HL-60 (cell line): Measurements from ENCODE around the gene TECTB.

ENCODE experiments used
- DNase-seq, 2 experiments: peaks; one replicate each; pipeline ENCODE4 v3.0.0-alpha.2; 2010 to 2020; ENCODE audit warnings: low read depth in 1 of 2, low spot score in 1 of 2
- H3K27ac ChIP-seq: fragments of 250-450 bp; sonication (Bioruptor Pico); replicated peaks from 2 replicates; pipeline ENCODE4 v1.5.1; 2020; ENCODE audit warnings: mild to moderate bottlenecking, moderate library complexity
- H3K27me3 ChIP-seq: fragments of 250-450 bp; sonication (Bioruptor Pico); 2 replicates; pipeline ENCODE4 v1.5.1; 2021; ENCODE audit warnings: mild to moderate bottlenecking, moderate library complexity; ENCODE audit not compliant: insufficient read depth, poor library complexity, severe bottlenecking
- H3K4me3 ChIP-seq: replicated peaks from 2 replicates; pipeline ENCODE4 v1.5.1; 2011; ENCODE audit warnings: mild to moderate bottlenecking, control low read depth, low read length; ENCODE audit not compliant: insufficient read depth
- CTCF ChIP-seq: IDR thresholded peaks from one replicate; pipeline ENCODE4 v1.5.1; 2011; ENCODE audit warnings: low read length, control low read depth, inconsistent platforms; ENCODE audit not compliant: insufficient read depth
- GABPA ChIP-seq: IDR thresholded peaks from 2 replicates; pipeline ENCODE4 v1.6.1; 2012; ENCODE audit warnings: low read depth
- POLR2AphosphoS5 ChIP-seq: IDR thresholded peaks from 2 replicates; pipeline ENCODE4 v1.6.1; 2012; ENCODE audit warnings: low read depth
- REST ChIP-seq: IDR thresholded peaks from 2 replicates; pipeline ENCODE4 v1.6.1; 2012; ENCODE audit warnings: low read depth; ENCODE audit not compliant: insufficient replicate concordance
- SPI1 ChIP-seq: IDR thresholded peaks from 2 replicates; pipeline ENCODE4 v1.6.1; 2012; ENCODE audit warnings: low read depth, mild to moderate bottlenecking, borderline replicate concordance

The TECTB gene

GRCh38 chr10:112349521-112350085, 66.4 kb downstream of the TECTB start:
- no peaks in the 10 kb centered on the region for H3K27me3 ChIP-seq
- no peak for DNase-seq
- no peak overlapping the region for H3K27ac ChIP-seq
- TF ChIP-seq GABPA (no peak), CTCF (no peak), REST (no peak), SPI1 (no peak), POLR2AphosphoS5 (no peak)
- H3K4me3 ChIP-seq, result no peak overlapping the region

- Histone ChIP-seq H3K27me3 (no peaks in the 10 kb centered on the region), H3K4me3 (no peak overlapping the region), H3K27ac (no peak overlapping the region)
- DNase-seq, result no peak
- TF ChIP-seq SPI1 (no peak), CTCF (no peak), REST (no peak), GABPA (no peak), POLR2AphosphoS5 (no peak)
These were observed 67.9 kb downstream of the TECTB start for GRCh38 chr10:112351146-112351545.

- no peak for DNase-seq
- Histone ChIP-seq H3K27ac (no peak overlapping the region), H3K4me3 (no peak overlapping the region), H3K27me3 (no peaks in the 10 kb centered on the region)
- TF ChIP-seq REST (no peak), CTCF (no peak), SPI1 (no peak), POLR2AphosphoS5 (no peak), GABPA (no peak)
These were observed 68.8 kb downstream of the TECTB start for GRCh38 chr10:112352044-112352443.
